T-helper 9 cell (primary cell): ENCODE measurements around the gene TRPV2.

ENCODE experiments used
- DNase-seq: peaks from one replicate; pipeline ENCODE4 v3.0.0-alpha.2; 2020

Gene TRPV2

GRCh38 chr17:16459855-16460550 lies 44.6 kb downstream of the TRPV2 start:
- no peak for DNase-seq

- no peak for DNase-seq
These were observed 45.6 kb downstream of the TRPV2 start for GRCh38 chr17:16460796-16461605.

GRCh38 chr17:16461606-16461866 lies 46.2 kb downstream of the TRPV2 start:
- no peak for DNase-seq

GRCh38 chr17:16462070-16462864 lies 46.9 kb downstream of the TRPV2 start:
- no peak for DNase-seq

- no peak for DNase-seq
These were observed 48.3 kb downstream of the TRPV2 start for GRCh38 chr17:16463358-16464302.

- no peak for DNase-seq
These were observed 49.1 kb downstream of the TRPV2 start for GRCh38 chr17:16464303-16465051.

- no peak for DNase-seq
These were observed 49.6 kb downstream of the TRPV2 start for GRCh38 chr17:16465052-16465312.

GRCh38 chr17:16465861-16466338 lies 50.5 kb downstream of the TRPV2 start:
- DNase-seq, result no peak

- no peak for DNase-seq
These were observed 51.0 kb downstream of the TRPV2 start for GRCh38 chr17:16466407-16466806.

- DNase-seq, result no peak
These were observed 51.7 kb downstream of the TRPV2 start for GRCh38 chr17:16467044-16467443.

GRCh38 chr17:16467886-16468285 lies 52.5 kb downstream of the TRPV2 start:
- no peak for DNase-seq

DNA sequence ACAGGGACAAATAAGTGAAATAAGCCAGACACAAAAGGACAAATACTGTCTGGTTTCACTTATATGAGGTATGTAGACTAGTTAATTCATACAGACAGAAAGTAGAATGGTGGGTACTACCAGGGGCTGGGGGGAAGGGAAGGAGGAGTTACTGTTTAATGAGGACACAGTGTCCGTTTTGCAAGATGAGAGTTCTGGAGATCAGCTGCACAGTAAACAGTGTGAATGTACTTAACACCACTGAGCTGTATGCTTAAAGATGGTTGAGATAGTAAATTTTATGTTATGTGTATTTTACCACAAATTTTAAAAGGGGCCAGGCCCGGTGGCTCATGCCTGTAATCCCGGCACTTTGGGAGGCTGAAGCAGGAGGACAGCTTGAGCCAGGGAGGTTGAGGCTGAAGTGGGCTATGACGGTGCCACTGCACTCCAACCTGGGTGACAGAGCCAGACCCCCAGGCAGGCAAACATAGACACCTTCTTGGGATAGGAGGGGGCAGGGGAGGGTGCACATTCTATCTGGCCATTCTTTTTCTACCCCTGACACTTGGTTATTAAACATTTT lies 53.1 kb downstream of the TRPV2 start:
- no peak for DNase-seq

DNA sequence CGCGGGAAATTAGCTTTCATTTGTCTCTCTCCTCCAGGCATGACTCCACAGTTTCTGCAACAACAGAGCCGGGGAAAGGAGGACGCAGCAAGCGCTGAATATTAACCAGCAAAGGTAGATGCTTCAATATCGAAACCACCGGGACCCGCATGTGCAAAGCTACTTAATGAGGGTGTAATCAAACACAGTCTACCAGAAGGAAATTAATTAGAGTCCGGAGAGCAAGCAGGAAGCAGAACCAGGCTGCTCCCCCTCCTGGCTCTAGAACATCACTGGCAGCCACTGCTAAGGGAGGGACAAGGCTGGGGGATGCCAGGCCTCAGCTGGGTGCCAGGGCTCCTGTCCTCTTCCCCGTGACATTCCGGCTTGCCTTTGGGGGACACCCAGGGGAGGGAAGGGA lies 54.9 kb downstream of the TRPV2 start:
- DNase-seq, result no peak

- DNase-seq, result no peak
These were observed 55.9 kb downstream of the TRPV2 start for GRCh38 chr17:16471295-16471694.

- no peak for DNase-seq
These were observed 57.2 kb downstream of the TRPV2 start for GRCh38 chr17:16472539-16472938.

DNA sequence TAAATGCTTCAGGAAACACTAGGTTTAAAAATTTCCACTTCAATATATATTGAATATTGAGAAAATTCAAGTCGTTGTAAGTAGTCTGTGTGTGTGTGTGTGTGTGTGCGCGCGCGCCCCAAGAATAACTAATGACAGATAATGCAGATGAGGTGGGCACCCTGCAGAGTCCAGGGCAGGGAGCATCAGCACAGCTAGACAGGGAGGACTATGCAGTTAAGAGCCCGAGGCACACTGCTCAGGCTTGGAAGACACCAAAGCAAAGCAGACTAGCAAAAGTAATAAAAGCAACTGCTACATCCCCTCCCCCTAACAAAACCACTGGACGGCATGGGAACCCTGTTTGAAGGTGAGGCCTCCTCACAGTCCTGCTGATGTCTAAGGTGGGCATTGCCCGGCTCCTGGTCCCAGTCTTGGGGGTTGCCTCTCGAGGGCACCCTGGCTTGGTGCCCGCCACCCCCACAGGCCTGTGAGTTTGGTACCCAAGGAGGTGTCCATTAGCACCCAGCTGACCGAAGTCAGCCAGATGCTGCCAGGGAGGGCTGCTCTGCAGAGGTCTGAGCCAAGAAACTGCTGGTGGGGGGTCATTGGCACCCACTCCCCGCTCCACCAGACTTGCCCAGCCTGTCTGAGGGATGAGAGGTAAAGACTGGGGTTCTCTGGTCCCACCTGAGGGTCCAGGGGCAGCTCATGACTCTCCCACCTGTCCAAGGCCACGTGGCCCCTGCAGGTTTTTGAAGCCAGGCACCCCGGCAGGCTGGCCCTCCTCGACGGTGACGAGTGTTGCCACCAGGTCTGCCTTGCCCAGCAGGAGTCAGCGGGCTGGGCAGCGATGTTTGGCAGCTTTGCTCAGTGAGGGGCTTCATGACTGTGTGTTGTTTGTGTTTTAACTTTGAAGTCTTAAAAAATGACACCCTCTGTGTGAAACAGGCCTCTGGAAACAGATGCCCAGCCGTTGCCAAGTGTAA lies 58.0 kb downstream of the TRPV2 start:
- no peak for DNase-seq

GRCh38 chr17:16474012-16474725 lies 58.8 kb downstream of the TRPV2 start:
- no peak for DNase-seq

- DNase-seq, result no peak
These were observed 59.9 kb downstream of the TRPV2 start for GRCh38 chr17:16475179-16475704.

- DNase-seq, result no peak
These were observed 61.9 kb downstream of the TRPV2 start for GRCh38 chr17:16477255-16477654.
